Glomerular endothelial cell (primary cell): ENCODE results near the gene SORL1. TPM values are rescaled to one million over a fixed set of nuclear protein-coding genes. Genes with fewer than 3 reads are reported as not detected.
"Not testable (repeated sequence)": the region's sequence is repeated elsewhere in the genome, so short reads cannot be mapped to it uniquely, and the experiment has no call there.

Source experiments
- DNase-seq: peaks from one replicate; pipeline ENCODE4 v3.0.0-alpha.2; 2011; ENCODE audit warnings: low read depth, low spot score; ENCODE audit errors: extremely low read depth
- total RNA-seq: library from RNA; depleted of rRNA; stranded (reverse); fragments of >200 nt; gene quantifications from 2 replicates; pipeline ENCODE4 v1.2.3, GENCODE V29; 2015

The SORL1 gene
- total RNA-seq, 1 donor from 2014 or later: 1.9 TPM

DNA sequence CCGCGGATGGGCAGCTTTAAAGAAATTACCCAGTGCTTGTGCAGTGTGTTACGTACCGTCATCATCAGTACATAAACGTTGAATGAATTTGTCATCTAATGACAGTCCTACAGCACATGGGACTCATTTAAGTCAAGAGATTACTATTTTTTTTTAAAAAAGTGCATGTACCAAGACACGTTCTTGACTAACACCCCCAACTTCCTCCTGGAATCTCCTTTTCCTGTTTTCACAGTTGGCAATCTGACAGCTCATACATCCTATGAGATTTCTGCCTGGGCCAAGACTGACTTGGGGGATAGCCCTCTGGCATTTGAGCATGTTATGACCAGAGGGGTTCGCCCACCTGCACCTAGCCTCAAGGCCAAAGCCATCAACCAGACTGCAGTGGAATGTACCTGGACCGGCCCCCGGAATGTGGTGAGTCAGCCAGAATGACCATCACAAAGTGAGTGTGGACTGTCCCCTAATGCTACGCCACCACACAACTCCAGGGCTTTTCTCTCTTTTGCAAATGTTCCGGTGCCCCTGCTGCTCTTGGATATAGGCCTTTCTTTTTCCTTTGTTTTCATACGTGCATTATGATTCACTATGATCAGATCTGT lies 162.6 kb downstream of the SORL1 start:
- DNase-seq: no peak

DNA sequence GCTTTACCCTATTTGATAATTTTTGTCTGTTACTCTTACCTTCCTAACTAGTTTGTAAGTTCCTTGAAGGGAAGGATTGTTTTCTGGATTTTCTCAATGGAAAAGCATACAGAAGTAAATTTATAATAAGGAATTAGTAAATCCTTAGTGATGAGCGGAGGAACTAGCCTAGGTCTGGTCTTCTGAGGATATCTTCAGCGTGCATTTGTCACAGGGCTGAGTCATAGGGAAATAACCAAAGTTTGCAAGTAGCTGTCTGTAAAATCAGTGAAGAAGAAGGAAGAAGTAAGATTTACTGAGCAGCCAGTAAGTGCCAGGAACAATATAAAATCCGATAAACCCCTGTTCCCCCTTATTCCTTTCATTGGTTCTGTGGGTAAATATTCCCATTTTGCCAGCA lies 163.4 kb downstream of the SORL1 start:
- no peak for DNase-seq

DNA sequence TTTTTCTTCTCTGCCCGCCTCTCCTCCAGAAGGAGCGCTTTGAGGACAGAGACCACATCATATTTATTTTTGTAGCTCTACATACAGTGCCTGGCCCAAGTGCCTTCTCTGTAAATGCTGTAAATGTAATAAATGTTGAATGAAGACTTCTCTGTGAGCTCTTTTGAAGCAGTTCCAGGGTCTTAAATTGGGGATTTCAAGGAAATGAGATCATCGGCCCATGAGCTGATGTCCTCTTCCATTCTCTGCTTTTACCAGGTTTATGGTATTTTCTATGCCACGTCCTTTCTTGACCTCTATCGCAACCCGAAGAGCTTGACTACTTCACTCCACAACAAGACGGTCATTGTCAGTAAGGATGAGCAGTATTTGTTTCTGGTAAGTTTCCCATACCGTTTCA lies 166.4 kb downstream of the SORL1 start:
- DNase-seq: no peak

DNA sequence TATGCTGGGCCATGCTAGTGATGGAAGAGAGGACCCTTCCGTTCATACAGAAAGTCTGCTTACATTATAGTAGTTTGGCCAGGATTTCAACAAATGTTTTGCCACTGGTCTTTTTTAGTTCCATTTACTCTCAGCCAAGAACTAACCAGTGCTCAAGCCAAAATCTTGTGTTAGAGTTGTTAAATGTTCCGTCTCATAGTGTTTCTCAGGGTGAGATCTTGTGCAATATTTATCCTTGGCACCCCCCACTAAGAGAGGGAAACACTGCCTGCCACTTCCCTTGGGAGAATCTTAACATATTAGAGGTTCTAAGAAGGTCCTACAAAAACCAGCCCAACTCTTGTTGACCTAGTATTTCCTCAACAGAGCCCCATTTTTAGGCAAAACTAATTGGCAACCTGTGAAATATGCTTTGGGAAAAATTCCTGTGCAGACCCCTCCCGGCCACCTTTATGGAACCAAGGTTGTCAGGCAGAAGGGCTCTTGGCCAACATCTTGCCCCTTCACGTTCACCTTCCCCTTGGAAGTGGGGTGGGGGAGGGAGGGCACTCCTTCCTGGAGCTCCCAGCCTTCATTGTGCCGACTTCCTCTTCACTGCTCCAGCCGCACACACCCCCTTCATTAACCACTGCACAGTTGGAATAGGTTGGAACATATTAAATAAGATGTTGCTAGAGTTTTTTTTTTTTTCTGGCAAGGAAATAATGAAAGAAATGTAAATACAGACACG lies 173.8 kb downstream of the SORL1 start:
- DNase-seq: no peak

DNA sequence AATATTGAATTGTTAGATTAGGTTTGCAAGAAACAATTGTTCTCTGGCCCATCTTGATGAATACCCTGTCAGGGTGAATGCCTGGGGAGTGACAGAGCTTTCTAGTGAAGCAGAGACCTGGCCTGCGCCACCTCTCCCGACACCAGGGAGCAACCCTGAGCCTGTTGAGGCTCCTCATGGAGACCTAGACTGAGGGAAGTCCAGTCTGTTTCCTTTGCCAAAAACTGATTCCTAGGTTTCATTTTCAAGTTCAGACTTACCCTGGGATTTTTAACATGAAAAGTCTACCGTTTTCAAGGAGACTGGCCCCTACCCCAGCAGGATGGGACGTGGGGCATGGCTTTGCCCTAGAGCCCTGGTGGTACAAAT lies 174.4 kb downstream of the SORL1 start:
- DNase-seq: no peak

DNA sequence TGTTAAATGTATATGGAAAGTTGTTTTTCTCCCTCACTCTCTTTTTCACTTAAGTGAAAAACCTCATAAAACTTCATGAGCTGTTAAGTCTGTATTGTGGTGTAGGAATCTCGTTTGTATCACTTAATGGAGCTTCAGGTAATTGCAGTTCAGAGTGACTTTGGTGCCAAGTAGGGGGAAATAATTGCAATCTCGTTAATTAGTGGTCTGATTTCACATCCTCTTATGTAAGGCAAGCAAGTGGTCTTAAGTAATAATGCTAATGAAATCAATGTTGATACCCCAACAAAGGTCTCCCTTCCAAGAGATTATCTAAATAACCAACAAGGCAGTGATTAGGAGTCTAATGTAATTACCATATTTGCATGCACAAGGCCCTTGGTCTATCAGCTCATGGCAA lies 174.9 kb downstream of the SORL1 start:
- DNase-seq: no peak

DNA sequence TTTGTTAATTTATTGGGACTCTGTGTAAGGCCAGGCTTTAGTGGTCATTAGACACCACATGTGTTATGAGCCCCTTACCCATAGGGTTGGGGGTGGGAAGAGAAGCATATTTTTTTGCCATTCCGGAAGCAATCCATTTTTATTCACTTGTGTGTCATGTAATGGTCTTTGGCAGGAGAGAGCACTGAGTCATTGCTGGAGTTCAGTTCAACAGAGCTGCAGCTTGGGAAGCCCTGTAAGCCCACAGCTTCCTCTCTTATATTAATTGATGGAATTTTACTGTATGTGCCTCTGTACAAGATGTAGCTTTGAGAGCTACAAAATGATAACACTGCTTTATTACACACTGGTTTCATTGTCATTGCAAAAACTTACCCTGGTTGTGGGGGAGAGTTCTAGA lies 177.9 kb downstream of the SORL1 start:
- DNase-seq: no peak

DNA sequence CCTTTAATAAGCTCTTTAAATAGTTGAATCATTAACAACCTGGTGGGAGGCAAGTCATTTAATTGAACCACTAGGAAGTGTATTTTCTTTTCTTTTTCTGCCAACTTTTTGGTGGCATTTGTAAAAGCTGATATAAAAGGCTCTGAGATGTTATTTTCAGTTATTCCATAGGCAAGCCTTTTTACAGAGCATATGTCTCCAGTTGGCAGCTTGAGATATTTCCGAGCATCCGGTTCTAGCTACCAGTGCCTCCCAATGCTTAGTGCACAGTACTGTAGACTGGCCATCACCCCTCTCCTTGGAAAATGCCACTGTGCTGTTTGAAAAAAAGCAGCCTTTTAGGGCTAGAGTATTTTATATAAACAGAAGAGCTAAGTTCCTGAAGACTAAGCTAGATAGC lies 179.3 kb downstream of the SORL1 start:
- no peak for DNase-seq

DNA sequence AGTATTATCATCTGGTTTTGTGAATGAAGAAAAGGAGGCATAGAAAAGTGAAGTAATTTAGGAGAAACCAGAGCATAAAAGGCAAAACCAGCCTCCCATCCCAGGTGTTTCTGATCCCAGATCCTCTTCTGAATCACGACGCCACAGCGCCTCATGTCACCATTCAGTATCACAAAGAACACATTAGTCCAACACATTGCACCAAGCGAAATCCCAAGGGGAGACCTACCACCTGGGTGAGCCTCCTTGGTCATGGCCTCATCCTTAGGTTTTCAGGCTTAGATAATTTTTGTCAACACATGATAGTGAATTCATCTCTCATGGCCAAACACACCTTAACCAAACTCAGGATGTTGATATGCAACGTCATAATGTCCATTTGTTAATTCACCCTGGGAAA lies 182.2 kb downstream of the SORL1 start:
- DNase-seq: no peak

DNA sequence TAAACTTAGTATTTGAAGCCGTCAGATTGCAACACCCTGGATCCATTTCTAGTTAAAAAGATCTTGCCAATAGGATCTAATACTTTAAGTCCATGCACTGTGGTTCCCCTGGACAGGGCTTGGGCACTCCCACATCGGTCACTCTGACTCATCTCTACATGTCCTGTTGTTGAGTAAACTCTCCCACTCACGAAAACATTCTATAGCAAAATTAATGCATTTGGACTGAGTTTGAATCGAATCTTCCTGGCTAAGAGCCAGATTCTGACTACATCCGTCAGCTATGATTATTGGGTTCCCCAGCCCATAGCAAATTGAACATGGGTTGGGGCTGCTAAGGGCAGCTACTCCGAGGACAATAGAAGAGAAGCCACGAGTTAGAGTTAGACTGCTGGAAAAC lies 182.8 kb downstream of the SORL1 start:
- no peak for DNase-seq

DNA sequence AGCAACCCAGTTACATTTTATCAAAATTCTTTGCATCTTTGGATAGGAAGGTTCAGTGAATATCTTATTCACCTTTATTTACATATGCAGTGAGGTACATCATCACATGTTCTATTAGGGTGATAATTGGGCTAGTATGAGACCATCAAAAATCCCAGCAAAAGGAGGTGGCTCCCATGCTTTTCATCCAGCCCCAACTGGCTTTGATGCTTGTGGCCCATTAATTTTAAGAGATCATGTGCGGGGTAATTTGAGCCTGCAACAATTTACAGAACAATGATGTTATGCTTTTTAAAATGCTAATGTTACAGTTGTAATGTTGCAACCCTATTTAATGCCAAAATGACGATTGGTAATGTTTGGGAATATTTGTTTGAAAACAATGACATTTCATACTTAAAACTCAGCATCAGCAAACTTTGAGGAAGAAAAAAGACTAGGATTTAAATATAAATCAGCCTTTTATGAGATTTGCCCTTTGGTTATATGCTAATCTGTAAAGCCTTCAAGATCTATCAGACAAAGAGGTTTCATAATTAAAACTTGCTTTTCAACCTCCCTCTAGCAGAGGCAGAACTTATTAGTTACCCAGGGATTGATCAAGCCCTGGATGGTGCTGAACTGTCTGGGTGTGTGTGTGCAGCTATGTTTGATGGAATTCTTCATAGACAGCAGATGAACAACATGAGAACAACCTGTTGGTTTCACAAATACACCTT lies 184.1 kb downstream of the SORL1 start:
- DNase-seq: no peak

DNA sequence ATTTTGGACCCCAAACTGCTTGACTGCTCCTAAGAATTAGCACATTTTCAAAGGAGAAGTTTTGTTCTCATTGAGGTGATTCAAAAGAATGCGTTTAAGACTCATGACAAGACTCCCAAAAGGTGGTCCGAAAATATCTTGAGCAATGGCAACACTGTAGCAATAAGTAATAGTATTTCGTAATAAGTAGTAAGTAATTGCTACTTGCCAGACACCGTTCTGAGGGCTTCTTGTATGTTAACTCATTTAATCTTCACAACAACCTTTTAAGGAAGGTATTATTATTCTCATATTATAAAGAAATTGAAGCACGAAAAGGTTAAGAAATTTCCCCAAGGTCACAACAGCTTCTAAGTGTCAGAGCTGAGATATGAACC lies 184.7 kb downstream of the SORL1 start:
- DNase-seq: no peak

DNA sequence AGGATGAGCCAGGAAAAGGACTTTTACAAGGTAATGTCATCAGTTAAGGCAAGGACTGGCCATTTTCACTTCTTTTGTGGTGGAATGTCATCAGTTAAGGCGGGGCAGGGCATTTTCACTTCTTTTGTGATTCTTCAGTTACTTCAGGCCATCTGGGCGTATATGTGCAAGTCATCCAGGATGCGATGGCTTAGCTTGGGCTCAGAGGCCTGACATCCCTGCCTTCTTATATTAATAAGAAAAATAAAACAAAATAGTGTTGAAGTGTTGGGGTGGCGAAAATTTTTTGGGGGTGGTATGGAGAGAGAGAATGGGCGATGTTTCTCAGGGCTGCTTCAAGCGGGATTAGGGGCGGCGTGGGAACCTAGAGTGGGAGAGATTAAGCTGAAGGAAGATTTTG lies 185.5 kb downstream of the SORL1 start:
- DNase-seq: not testable (repeated sequence)

DNA sequence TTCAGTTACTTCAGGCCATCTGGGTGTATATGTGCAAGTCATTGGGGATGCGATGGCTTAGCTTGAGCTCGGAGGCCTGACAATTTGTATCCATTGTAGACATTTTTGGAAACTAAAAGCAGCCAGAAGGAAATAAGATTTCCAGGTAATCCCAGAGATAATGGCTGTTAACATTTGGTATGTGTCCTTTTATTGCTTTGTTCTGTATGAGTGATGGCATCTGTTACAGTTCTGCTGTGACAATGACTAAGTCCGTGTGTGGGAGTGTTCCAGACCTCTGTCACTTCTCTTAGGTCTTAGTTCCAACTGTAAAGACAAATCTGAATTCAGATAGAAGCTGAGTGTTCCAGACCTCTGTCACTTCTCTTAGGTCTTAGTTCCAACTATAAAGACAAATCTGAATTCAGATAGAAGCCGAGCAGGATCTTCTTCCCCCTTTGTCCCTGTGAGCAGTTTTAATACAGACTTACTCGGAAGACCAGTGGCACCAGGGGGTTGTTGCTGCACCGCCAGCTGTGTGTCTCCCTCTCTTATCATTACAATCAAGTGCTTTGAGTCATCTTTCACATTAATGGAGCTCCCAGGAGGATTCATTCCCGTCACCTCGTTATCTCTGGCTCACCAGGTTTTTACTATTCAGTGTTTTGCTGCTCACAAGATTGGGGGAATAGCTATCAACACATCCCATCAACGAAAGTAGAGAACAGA lies 191.5 kb downstream of the SORL1 start:
- DNase-seq: no peak

DNA sequence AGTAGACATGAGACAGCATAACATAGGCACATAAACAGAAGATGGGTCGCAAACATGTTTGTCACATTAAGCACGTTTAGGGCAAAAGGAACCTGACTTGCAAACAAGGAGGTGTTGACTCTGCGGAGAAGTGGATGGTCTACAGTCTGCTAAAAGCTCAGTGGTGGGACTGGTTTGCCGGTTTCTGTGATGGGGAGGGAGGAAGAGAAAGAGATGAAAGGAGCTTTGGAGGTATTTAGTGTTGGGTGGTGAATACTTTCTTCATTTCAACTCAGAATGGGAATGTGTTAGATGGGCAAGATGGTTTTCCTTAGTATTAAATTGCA lies 192.0 kb downstream of the SORL1 start:
- DNase-seq: no peak

DNA sequence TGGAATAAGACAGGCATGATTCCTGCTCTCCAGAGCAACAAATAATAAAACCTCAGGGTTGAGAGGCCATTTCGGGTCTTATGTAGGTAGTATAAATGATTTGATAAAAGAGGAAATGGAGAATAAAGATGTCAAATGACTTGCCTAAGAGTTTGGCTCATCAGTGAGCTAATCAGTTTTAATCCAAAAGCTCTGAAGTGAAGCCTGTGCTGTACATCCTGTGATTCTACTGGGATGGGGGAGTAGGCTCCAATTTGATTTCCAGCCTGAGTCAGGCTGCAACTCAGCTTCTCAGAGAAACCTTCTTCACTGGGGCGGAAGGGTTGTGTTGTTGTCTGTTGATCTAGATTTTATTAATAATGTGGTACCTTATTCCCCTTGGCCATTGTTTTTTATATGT lies 192.9 kb downstream of the SORL1 start:
- no peak for DNase-seq

DNA sequence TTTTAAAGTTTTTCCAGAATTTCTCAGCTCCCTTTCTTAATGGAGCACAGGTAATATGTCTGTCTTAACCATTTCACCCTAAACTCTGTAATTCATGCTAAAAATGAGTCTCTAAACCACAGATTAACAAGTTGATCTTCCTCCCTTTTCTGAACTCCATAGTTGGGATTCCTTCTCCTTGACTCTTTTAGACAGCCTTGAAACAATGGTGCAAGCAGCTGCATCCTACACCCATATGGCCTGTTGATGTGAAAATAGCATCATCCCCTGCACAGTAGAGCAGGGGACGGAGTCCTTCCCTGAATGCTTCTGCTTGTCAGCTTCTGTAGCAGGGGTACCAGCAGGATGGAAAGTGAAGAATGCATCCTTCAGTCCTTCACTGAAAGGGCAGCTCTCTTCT lies 193.5 kb downstream of the SORL1 start:
- no peak for DNase-seq

DNA sequence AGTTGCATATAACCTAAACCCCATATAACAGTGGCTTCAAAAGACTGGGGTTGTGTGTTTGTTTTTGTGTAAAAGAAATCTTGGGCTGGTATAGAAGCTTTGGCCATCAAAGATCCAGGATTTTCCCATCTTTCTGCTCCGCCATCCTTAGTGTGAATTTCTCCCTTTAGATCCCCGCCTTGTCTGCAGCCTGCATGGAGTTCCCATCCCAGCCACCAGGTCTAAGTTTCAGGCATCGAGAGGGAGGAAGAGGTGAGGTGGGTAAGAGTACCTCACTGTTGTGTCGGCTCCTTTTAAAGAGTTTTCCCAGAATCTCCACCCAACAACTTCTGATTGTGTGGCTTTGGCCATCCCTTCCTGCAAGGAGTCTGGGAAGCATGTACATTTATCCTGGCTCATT lies 196.2 kb downstream of the SORL1 start:
- DNase-seq: no peak

DNA sequence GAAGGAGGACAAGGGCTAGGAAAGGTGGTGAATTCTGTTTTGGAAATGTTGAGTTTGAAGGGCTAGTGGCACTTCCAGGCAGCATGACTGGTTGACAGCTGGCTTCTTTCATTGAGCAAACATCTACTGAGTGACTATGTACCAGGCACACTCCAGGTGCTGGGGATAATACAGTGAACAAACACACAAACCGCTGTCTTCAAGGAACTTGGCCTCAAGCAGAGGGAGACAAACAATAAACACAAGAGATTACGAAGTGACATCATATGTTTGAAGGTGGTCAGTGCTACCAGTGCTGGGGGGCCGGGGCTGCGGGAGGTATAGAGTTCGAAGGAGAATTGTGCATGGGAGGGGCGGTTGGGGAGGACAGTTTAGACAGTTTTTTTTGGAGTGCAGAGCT lies 197.7 kb downstream of the SORL1 start:
- no peak for DNase-seq

DNA sequence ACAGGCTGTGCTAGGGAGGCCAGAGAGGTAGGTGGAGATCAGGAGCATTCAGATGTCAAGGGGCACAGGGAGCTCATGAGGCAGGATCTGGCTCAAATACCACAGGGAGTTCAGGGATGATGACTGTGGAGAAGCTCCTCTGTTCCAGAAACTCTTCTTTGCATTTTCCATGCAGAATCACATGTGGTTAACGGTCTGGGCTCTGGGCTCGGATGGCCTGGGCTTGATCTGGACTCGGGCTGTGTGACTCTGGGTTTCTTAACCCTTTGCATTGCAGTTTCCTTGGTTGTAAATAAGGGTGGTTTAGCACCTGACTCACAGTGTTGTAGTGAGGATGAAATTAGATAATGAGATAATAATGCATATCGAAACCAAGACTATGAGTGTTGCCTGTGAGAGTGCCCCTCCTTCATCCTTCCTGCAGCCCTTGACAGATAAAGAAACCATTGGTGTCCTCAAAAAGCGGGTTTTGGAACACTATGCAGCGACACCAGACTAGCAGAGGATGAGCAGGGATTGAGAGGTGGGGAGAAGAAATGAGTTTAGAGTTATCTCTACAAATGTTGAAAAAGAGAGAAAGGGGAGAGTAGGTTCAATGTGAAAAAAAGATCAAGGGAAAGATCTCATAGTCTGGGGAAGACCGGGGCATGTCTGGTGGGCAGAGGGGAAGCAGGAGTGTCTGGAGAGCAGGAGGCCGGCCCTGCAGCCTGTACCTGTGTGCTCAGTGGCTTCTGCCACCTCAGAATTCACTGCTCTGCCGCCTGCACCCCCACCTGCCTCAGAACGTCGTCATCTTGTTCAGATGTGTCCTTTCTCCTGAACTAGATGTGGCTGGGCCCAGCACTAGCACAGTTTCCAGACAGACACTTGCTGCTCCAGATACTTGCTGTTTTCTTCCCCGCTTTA lies 198.5 kb downstream of the SORL1 start:
- no peak for DNase-seq

DNA sequence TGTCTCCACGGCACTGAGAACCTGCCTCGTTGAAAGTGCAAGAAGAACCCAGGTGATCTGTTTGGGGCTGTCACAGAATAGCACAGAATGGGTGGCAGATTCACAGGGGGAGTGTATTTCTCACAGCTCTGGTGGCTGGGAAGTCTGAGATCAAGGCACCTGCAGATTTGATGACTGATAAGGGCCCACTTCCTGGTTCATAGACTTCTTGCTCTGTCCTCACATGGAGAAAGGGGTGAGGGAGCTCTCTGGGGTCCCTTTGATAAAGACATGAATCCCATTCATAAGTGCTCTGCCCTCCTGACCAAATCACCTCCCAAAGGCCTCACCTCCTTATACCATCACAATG lies 199.1 kb downstream of the SORL1 start:
- no peak for DNase-seq
